HUES6 (cell line): ENCODE results near the gene MAP1B.

Experiments used
- H3K27ac ChIP-seq: 2 replicates; pipeline ENCODE4 v1.7.0; 2013; ENCODE audit warnings: low read depth, mild to moderate bottlenecking, low read length, inconsistent platforms
- H3K27me3 ChIP-seq: 2 replicates; pipeline ENCODE4 v1.6.1; 2013; ENCODE audit warnings: low read length; ENCODE audit not compliant: control insufficient read depth, insufficient read depth
- H3K36me3 ChIP-seq: 2 replicates; pipeline ENCODE4 v1.6.1; 2013; ENCODE audit warnings: low read length; ENCODE audit not compliant: control insufficient read depth, insufficient read depth
- H3K4me1 ChIP-seq: 2 replicates; pipeline ENCODE4 v1.6.1; 2013; ENCODE audit warnings: low read length; ENCODE audit not compliant: control insufficient read depth, insufficient read depth
- H3K4me3 ChIP-seq: 2 replicates; pipeline ENCODE4 v1.5.1; 2013; ENCODE audit warnings: low read depth, low read length
- H3K9ac ChIP-seq: one replicate; pipeline ENCODE4 v1.6.1; 2013; ENCODE audit warnings: mild to moderate bottlenecking, low read length
- H3K9me3 ChIP-seq: 2 replicates; pipeline ENCODE4 v1.6.1; 2013; ENCODE audit warnings: low read depth, low read length; ENCODE audit not compliant: control insufficient read depth, insufficient read depth

Gene MAP1B

DNA sequence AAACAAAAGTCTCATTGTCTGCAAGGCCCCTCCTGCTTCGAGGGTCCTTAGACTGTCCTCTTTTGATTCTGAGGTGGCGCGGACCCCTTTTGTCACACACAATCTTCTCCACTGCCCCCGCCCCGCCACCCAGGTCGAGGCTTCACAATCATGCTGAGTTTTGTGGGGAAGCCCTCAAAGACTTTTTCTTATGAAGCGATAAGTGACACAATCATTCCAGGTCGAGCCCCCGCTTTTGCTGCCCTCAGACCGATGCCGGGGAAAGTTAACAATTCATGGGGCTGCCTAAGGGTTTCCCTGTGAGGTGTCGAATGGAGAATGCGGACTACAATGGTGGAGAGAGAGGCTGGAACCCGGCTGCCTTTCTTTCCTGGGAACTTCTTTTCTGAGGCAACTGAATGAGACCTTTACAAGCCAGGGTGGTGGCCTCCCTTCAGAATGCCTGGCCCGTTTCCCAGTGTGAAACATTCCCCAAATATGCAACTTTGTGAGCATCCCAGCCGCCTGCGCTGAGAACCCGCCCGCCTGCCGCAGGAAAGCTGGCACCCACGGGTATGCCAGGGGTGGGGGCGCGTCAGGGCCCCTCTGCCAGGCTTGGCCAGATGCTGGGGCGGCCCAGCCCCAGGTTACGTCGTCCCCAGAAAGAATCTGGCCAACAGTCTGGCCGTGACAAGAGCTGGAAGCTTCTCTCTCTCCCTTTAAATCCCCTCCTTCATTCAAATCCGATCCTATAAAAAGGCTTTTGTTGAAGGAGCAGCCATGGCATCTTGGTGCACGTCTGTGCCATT, 71.9 kb downstream of the MAP1B start:
- no peak overlapping the region for H3K27ac ChIP-seq
- no peaks in the 10 kb centered on the region for H3K9me3 ChIP-seq
- no peak overlapping the region for H3K4me3 ChIP-seq
- no peak overlapping the region for H3K9ac ChIP-seq
- no peaks in the 10 kb centered on the region for H3K27me3 ChIP-seq
- H3K36me3 ChIP-seq, result peaks cover 23% of the 10 kb centered on the region
- peaks cover 24% of the 10 kb centered on the region for H3K4me1 ChIP-seq

DNA sequence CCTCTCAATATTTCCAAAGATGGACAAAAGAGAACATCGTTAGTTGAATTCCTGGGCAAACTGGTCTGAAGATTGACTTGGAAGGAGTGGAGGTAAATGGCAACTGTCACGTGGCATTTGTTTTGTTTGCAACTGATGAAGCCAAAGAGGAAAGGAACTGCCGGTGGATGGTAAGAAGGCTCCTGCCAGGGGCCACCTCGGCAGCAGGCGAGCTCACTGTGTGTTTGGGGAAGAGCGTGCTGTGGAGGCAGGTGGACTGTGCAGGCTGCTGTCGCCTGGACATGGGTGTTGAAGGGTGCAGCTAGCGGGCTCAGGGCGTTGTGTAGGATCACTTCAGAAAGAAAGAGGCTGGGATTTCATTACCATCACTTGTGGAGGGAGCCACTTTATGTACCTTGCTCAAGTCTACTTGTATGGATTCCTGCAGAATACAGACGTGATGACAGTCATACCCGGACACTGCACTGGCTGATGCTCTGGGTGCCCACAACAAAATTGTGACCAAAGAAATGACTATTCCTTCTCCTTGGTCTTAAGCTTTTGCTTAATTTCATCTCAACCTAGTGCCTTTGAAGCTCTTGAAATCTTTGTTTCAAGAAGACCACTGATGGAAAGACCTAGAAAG, 72.7 kb downstream of the MAP1B start:
- H3K4me3 ChIP-seq, result no peak overlapping the region

DNA sequence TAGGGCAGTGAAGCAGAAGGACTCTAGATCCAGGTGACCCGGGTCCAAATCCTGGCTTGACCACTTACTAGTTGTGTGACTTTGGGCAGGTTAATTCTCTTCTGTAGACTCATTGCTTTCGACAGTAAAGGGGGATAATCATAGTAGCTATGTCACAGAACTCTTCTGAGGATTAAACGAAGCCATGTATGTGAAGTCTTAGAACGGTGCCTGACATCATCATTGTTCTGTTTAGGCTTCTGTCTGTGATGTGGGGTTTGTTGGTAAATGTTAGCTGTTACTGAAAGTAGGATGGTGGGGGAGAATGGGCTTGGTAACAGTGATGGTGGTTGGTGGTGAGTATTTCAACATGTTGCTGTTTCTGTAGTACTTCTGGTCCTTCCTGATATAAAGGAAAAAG, 73.7 kb downstream of the MAP1B start:
- Histone ChIP-seq H3K27ac (no peak overlapping the region), H3K4me3 (no peak overlapping the region), H3K9me3 (no peaks in the 10 kb centered on the region), H3K36me3 (peaks cover 32% of the 10 kb centered on the region), H3K9ac (no peak overlapping the region), H3K27me3 (no peaks in the 10 kb centered on the region), H3K4me1 (peaks cover 24% of the 10 kb centered on the region)

More for the DNA sequence above, 72.7 kb downstream of the MAP1B start:
- H3K9me3 ChIP-seq, result no peaks in the 10 kb centered on the region
- H3K36me3 ChIP-seq, result peaks cover 27% of the 10 kb centered on the region
- H3K4me1 ChIP-seq, result peaks cover 24% of the 10 kb centered on the region
- no peak overlapping the region for H3K27ac ChIP-seq
- no peak overlapping the region for H3K9ac ChIP-seq
- no peaks in the 10 kb centered on the region for H3K27me3 ChIP-seq

DNA sequence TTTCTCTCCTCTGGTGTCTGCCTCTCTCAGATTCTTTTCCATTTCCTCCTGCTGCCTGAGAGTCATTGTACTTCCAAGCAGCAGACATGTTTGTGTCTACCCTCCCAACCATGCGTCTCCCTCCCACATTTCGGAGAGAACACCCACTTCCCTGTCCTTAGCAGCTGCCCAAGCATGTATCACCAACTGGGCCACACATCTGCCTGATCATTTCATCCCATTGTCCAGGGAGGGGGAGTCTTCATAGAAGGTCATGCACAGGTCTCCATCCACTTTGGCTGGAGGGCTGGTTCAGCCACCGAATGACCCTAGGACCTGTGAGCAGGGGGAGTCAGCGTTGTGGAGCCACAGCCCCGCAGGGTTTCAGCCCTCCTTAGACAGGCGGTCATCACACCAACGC, 75.4 kb downstream of the MAP1B start:
- Histone ChIP-seq H3K9ac (no peak overlapping the region), H3K27ac (no peak overlapping the region), H3K9me3 (no peaks in the 10 kb centered on the region), H3K4me3 (no peak overlapping the region; the same call in 1 of the 2 replicates), H3K36me3 (peaks cover 43% of the 10 kb centered on the region), H3K27me3 (no peaks in the 10 kb centered on the region), H3K4me1 (peaks cover 24% of the 10 kb centered on the region)

DNA sequence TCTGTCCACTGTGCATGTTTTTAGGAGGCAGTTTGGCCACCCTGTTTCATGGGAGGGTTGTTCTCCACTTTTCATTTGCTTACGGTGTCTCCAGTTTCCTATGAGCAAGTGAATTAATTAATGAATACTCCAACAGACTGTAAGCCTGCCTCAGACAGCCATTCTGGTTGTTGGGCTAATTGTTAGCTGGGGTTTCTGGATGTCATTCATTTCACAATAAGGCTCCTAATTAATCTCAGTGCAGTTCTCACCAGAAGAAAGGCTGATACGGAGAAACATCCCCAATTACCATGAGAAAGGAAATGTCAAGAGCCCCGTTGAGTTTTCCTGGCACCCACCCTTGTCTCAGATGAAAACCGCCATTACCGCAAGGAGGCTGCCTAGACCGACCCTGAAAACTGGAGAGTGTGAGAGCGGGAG, 75.8 kb downstream of the MAP1B start:
- H3K4me1 ChIP-seq, result peaks cover 24% of the 10 kb centered on the region
- no peaks in the 10 kb centered on the region for H3K27me3 ChIP-seq
- H3K9ac ChIP-seq, result no peak overlapping the region
- no peak overlapping the region for H3K27ac ChIP-seq
- no peak overlapping the region; the same call in 1 of the 2 replicates for H3K4me3 ChIP-seq
- no peaks in the 10 kb centered on the region for H3K9me3 ChIP-seq
- H3K36me3 ChIP-seq, result peaks cover 48% of the 10 kb centered on the region

DNA sequence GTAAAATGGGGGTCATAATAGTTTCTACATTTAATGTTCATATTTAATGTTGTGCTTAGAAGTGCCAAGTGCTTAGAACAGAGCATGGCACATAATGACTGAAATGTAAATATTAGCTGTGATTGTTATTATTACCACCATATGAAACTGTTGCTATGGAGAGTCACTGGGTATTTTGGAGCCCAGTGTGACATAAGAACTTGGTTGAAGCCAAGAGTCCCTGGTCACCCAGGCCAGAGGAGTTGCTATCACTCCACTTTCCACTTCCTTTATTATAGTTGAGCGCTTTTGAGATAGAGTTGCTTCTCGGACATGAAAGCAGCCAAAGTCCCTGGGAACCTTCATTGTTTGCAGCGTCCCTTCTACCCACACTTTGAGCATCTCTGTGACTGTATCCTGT, 77.1 kb downstream of the MAP1B start:
- H3K9me3 ChIP-seq, result no peaks in the 10 kb centered on the region
- no peak overlapping the region for H3K4me3 ChIP-seq
- H3K36me3 ChIP-seq, result peaks cover 61% of the 10 kb centered on the region
- no peaks in the 10 kb centered on the region for H3K27me3 ChIP-seq
- no peak overlapping the region for H3K27ac ChIP-seq
- H3K4me1 ChIP-seq, result peaks cover 17% of the 10 kb centered on the region
- no peak overlapping the region for H3K9ac ChIP-seq

DNA sequence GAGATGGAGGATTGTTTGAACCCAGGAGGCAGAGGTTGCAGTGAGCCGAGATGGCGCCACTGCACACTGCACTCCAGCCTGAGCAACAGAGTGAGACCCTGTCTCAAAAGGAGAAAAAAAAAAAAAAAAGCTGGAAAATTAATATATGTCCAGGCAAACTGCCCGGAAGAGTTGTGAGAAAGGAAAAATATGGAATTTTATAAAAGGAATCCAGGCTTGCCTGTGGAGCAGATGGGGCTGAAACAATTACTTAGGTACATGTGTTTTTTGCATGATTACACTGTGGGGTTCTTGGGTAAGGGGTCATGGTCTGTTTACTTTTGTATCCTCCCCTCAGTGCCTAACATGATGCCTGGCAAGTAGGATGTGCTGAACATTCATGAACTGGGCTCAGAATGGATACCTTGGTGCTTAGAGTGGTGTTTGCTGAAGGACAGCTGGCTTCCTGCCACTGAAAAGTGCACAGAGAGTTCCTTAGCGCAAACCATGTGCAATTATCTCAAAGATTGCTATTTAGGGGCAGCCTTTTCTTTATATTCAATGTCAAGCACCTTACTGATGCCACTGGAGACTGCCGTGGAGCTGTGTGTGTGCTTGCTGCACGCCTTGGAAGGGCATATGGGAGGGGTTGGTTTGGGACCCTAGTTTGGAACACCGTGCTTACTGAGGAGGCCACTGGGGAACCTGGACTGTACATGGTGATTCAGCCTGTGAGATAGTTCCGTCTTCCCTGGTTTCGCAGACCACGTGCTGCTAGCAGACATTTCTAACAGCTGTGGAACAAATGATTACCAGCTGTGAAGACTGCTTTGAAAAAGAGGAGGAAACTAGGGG, 78.4 kb downstream of the MAP1B start:
- Histone ChIP-seq H3K9ac (no peak overlapping the region), H3K9me3 (no peaks in the 10 kb centered on the region), H3K27me3 (no peaks in the 10 kb centered on the region), H3K27ac (no peak overlapping the region), H3K4me1 (peaks cover 17% of the 10 kb centered on the region), H3K36me3 (peaks cover 73% of the 10 kb centered on the region), H3K4me3 (no peak overlapping the region)

DNA sequence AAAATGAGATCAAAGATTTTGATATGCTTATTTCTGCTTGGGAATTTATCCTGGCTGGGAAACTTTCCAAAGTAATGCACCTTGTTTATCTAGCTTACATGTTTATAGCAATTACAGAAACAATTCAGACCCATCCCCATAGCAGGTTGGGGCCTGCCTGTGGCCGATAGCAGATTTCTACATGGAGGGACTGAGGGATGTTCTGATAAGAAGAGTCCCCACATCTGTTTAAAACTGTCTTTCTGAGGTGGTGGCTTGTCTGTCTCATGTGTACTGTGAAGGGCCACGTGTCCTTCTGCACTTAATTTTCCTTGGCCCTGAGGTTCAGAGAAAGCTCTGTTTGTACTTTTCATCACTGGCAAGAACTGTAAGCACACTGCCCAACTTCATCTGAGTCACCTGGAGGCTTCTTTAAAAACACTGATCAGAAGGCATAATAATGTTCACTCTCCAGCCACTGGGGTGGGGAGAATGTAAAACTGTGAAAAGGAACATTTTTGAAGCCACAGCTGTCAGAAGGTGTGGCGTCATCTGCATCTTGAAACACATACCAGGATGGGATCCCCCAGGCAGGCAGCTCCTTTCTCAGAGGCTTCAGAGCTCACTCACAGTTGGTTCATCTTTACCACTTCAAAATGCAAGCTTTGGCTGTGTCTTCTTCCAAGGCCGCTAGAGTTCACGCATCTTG, 80.3 kb downstream of the MAP1B start:
- no peak overlapping the region for H3K27ac ChIP-seq
- H3K9ac ChIP-seq, result no peak overlapping the region
- no peaks in the 10 kb centered on the region for H3K27me3 ChIP-seq
- no peaks in the 10 kb centered on the region for H3K9me3 ChIP-seq
- peaks cover 12% of the 10 kb centered on the region for H3K4me1 ChIP-seq
- H3K36me3 ChIP-seq, result peaks cover 91% of the 10 kb centered on the region
- no peak overlapping the region for H3K4me3 ChIP-seq

DNA sequence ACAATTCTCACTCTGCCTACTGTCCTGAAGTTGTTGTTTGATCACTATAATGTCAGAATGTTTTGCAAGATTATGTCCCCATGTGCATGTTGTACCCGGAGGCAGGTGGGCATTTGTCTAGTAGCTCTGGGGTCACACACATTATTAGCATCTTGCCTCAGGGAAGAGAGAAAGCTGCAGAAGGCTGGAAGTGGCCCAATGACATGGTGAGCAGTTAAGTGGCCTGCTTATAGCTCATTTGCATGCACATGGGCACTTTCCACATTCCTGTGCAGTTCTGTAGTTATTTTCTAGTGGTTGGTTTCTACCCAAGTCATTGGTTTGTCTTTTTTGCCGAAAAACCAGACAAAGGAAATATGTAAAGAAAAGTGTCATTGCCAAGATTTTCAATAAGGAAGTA, 80.9 kb downstream of the MAP1B start:
- Histone ChIP-seq H3K27ac (no peak overlapping the region), H3K4me1 (peaks cover 5% of the 10 kb centered on the region), H3K36me3 (peaks cover 95% of the 10 kb centered on the region), H3K27me3 (no peaks in the 10 kb centered on the region), H3K4me3 (no peak overlapping the region), H3K9ac (no peak overlapping the region), H3K9me3 (no peaks in the 10 kb centered on the region)

DNA sequence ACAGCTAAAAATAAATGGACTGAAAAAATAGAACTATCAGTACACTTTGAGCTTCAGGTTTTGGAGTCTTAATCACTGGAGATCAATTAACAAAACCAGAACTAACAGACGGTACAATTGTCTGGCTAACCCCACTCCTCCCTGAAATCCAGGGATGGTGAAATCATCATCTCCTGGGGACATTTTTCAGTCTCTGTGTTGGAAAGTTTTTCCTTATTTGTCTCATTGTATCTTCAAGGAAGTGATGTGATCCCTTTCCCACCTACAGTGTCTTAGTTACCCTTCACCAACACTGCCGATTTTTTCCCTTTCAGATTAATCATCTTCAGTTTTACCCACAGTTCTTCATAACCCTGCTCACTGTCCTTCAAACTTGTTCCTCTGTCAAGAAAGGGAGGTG, 81.9 kb downstream of the MAP1B start:
- no peaks in the 10 kb centered on the region for H3K9me3 ChIP-seq
- H3K27ac ChIP-seq, result no peak overlapping the region
- H3K36me3 ChIP-seq, result peaks cover 95% of the 10 kb centered on the region
- H3K4me3 ChIP-seq, result no peak overlapping the region
- H3K9ac ChIP-seq, result no peak overlapping the region
- H3K4me1 ChIP-seq, result no peaks in the 10 kb centered on the region
- no peaks in the 10 kb centered on the region for H3K27me3 ChIP-seq
